GM19035 (cell line): ENCODE results near the gene RPL13A.

Experiments used
- ATAC-seq: cut with Tn5 transposase; IDR thresholded peaks from one replicate; pipeline ENCODE4 v1.9.1; 2021; ENCODE audit not compliant: unreplicated experiment

Gene RPL13A

GRCh38 chr19:49479975-49480628 is 7.3 kb upstream of the RPL13A start:
- no peak for ATAC-seq

- ATAC-seq, result no peak
Observed at GRCh38 chr19:49481020-49481683, 6.3 kb upstream of the RPL13A start.

GRCh38 chr19:49486232-49486631 is 1.2 kb upstream of the RPL13A start:
- no peak for ATAC-seq

GRCh38 chr19:49486710-49487276 is 615 bp upstream of the RPL13A start:
- ATAC-seq, result no peak

- ATAC-seq, result no peak
Observed at GRCh38 chr19:49488046-49488862, 846 bp downstream of the RPL13A start.

- no peak for ATAC-seq
Observed at GRCh38 chr19:49488863-49489537, 1.6 kb downstream of the RPL13A start.

GRCh38 chr19:49489601-49490167 is 2.3 kb downstream of the RPL13A start:
- ATAC-seq, result no peak

GRCh38 chr19:49490287-49491029 is 3.0 kb downstream of the RPL13A start:
- no peak for ATAC-seq

- ATAC-seq, result no peak
Observed at GRCh38 chr19:49491030-49491803, 3.8 kb downstream of the RPL13A start.

- no peak for ATAC-seq
Observed at GRCh38 chr19:49491804-49492572, 4.6 kb downstream of the RPL13A start.

- ATAC-seq, result no peak
Observed at GRCh38 chr19:49492573-49493405, 5.4 kb downstream of the RPL13A start.

GRCh38 chr19:49496574-49497008 is 9.2 kb downstream of the RPL13A start:
- ATAC-seq, result no peak

- no peak for ATAC-seq
Observed at GRCh38 chr19:49497047-49497788, 9.8 kb downstream of the RPL13A start.

GRCh38 chr19:49497789-49498103 is 10.3 kb downstream of the RPL13A start:
- no peak for ATAC-seq

- ATAC-seq, result no peak
Observed at GRCh38 chr19:49498475-49498874, 11.1 kb downstream of the RPL13A start.

GRCh38 chr19:49499030-49499670 is 11.7 kb downstream of the RPL13A start:
- no peak for ATAC-seq
